Measurements from ENCODE around the gene CACNA1G.

Gene CACNA1G

GRCh38 chr17:50570032-50570431 lies 9.5 kb downstream of the CACNA1G start:
- Histone ChIP-seq H2BK15ac (ENCODE audit: low read length) (no peak overlapping the region), H3K4me1 (ENCODE audit: control insufficient read depth in 2 of 2, insufficient read depth in 1 of 2, low read depth in 1 of 2, low read length in 2 of 2) (peaks cover 33 to 35% of the 10 kb centered on the region in 2 donors), H3K27me3 (ENCODE audit: control insufficient read depth in 3 of 3, insufficient read depth in 3 of 3, low read depth in 1 of 3, low read length in 3 of 3) (no peaks in the 10 kb centered on the region), H3K18ac (ENCODE audit: low read length) (peak overlapping the region; percentile 92), H2AFZ (ENCODE audit: low read length) (no peak overlapping the region), H3K23ac (ENCODE audit: low read depth, low read length, poor library complexity) (no peak overlapping the region), H4K91ac (ENCODE audit: low read depth, low read length, poor library complexity) (no peak overlapping the region), H3K79me1 (ENCODE audit: low read depth, low read length) (no peaks in the 10 kb centered on the region), H3K4me3 (ENCODE audit: low read length in 2 of 2) (no peak overlapping the region), H3K4me2 (ENCODE audit: insufficient read depth, low read length, poor library complexity, severe bottlenecking) (no peak overlapping the region), H2AK5ac (ENCODE audit: low read depth, low read length) (peak overlapping the region; percentile 57), H3K9me3 (replicated peaks in 1 of 2; ENCODE audit: control insufficient read depth in 2 of 2, insufficient read depth in 1 of 2, low read depth in 1 of 2, low read length in 2 of 2) (no peaks in the 10 kb centered on the region), H2BK5ac (ENCODE audit: low read length) (no peak overlapping the region), H3K4ac (ENCODE audit: low read length) (no peak overlapping the region), H2BK120ac (ENCODE audit: low read depth, low read length) (no peak overlapping the region), H3K27ac (replicated peaks; ENCODE audit: low read length) (no peak overlapping the region), H3K36me3 (replicated peaks in 1 of 2; ENCODE audit: control insufficient read depth in 2 of 2, insufficient read depth in 2 of 2, low read length in 2 of 2) (no peaks in the 10 kb centered on the region), H4K8ac (ENCODE audit: low read depth, low read length) (no peak overlapping the region), H3K9ac (ENCODE audit: low read depth, low read length, poor library complexity) (peak overlapping the region; percentile 85), H3K14ac (ENCODE audit: low read length) (no peak overlapping the region), H2BK12ac (ENCODE audit: low read length) (no peak overlapping the region)
- DNase-seq (ENCODE audit: low spot score): no peak
- WGBS, 2 donors (ENCODE audit: extremely low coverage in 2 of 2, insufficient read length in 2 of 2, insufficient replicate concordance in 1 of 2): no CpG with 5 or more reads among the region's 8 CpGs

DNA sequence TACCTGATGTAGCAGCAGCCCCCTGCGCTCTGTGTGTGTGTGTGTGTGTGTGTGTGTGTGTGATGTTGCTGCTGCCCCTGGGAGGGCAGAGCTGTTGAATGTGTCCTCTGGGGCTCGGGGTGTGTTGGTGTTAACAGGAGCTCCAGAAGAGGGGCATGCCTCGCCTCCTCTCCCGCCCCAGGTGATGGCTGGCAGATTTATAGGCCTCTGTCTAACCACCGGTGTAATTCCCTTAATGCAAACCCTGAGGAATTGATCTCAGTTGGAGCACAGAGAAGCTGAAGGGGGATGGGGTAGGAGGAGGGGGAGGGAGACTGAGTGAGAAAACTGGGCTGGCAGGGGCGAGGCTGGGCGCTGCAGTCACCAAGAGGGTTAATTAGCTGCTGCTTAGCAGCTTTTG lies 10.0 kb downstream of the CACNA1G start:
- Histone ChIP-seq H3K9ac (ENCODE audit: low read depth, low read length, poor library complexity) (peak overlapping the region; percentile 85), H2BK5ac (ENCODE audit: low read length) (no peak overlapping the region), H2BK120ac (ENCODE audit: low read depth, low read length) (no peak overlapping the region), H3K4me1 (ENCODE audit: control insufficient read depth in 2 of 2, insufficient read depth in 1 of 2, low read depth in 1 of 2, low read length in 2 of 2) (peaks cover 29 to 30% of the 10 kb centered on the region in 2 donors), H2AFZ (ENCODE audit: low read length) (no peak overlapping the region), H3K9me3 (replicated peaks in 1 of 2; ENCODE audit: control insufficient read depth in 2 of 2, insufficient read depth in 1 of 2, low read depth in 1 of 2, low read length in 2 of 2) (no peaks in the 10 kb centered on the region), H2BK12ac (ENCODE audit: low read length) (no peak overlapping the region), H3K79me1 (ENCODE audit: low read depth, low read length) (no peaks in the 10 kb centered on the region), H3K18ac (ENCODE audit: low read length) (peak overlapping the region; percentile 92), H3K23ac (ENCODE audit: low read depth, low read length, poor library complexity) (no peak overlapping the region), H3K4me2 (ENCODE audit: insufficient read depth, low read length, poor library complexity, severe bottlenecking) (no peak overlapping the region), H3K4me3 (ENCODE audit: low read length in 2 of 2) (no peak overlapping the region), H3K27me3 (ENCODE audit: control insufficient read depth in 3 of 3, insufficient read depth in 3 of 3, low read depth in 1 of 3, low read length in 3 of 3) (no peaks in the 10 kb centered on the region), H4K8ac (ENCODE audit: low read depth, low read length) (no peak overlapping the region), H3K36me3 (replicated peaks in 1 of 2; ENCODE audit: control insufficient read depth in 2 of 2, insufficient read depth in 2 of 2, low read length in 2 of 2) (no peaks in the 10 kb centered on the region), H3K27ac (replicated peaks; ENCODE audit: low read length) (no peak overlapping the region), H3K14ac (ENCODE audit: low read length) (no peak overlapping the region), H2AK5ac (ENCODE audit: low read depth, low read length) (peak overlapping the region; percentile 57), H4K91ac (ENCODE audit: low read depth, low read length, poor library complexity) (no peak overlapping the region), H3K4ac (ENCODE audit: low read length) (no peak overlapping the region), H2BK15ac (ENCODE audit: low read length) (no peak overlapping the region)
- no peak for DNase-seq (ENCODE audit: low spot score)
- no CpG with 5 or more reads among the region's 7 CpGs for WGBS, 2 donors (ENCODE audit: extremely low coverage in 2 of 2, insufficient read length in 2 of 2, insufficient replicate concordance in 1 of 2)

DNA sequence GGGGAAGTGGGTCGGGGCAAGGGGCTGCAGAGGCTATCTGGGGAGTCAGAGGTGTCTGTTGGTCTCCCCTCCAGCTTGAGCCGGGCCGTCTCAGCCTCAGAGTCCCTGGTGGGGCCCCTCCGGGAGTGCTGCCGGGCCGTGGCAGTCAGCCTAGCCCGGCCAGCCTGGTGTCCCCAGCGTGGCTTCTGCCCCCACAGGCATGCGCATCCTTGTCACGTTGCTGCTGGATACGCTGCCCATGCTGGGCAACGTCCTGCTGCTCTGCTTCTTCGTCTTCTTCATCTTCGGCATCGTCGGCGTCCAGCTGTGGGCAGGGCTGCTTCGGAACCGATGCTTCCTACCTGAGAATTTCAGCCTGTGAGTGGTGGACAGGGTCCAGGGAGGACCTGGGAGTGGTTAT lies 11.2 kb downstream of the CACNA1G start:
- no peak overlapping the region for H3K4ac ChIP-seq (ENCODE audit: low read length)
- H3K9ac ChIP-seq (ENCODE audit: low read depth, low read length, poor library complexity): peak overlapping the region; percentile 84
- peak overlapping the region; percentile 87 for H2BK15ac ChIP-seq (ENCODE audit: low read length)
- H3K27me3 ChIP-seq (ENCODE audit: control insufficient read depth in 3 of 3, insufficient read depth in 3 of 3, low read depth in 1 of 3, low read length in 3 of 3): no peaks in the 10 kb centered on the region
- H3K14ac ChIP-seq (ENCODE audit: low read length): no peak overlapping the region
- H3K18ac ChIP-seq (ENCODE audit: low read length): peak overlapping the region; percentile 79
- no peak overlapping the region for H2AFZ ChIP-seq (ENCODE audit: low read length)
- H3K4me2 ChIP-seq (ENCODE audit: insufficient read depth, low read length, poor library complexity, severe bottlenecking): no peak overlapping the region
- no peak overlapping the region for H2BK5ac ChIP-seq (ENCODE audit: low read length)
- H2BK120ac ChIP-seq (ENCODE audit: low read depth, low read length): no peak overlapping the region
- peak overlapping the region; percentile 45 for H2AK5ac ChIP-seq (ENCODE audit: low read depth, low read length)
- H3K4me1 ChIP-seq (ENCODE audit: control insufficient read depth in 2 of 2, insufficient read depth in 1 of 2, low read depth in 1 of 2, low read length in 2 of 2): peaks cover 19% of the 10 kb centered on the region in 2 donors
- H4K8ac ChIP-seq (ENCODE audit: low read depth, low read length): no peak overlapping the region
- DNase-seq (ENCODE audit: low spot score): no peak
- H3K23ac ChIP-seq (ENCODE audit: low read depth, low read length, poor library complexity): peak overlapping the region; percentile 49
- H2BK12ac ChIP-seq (ENCODE audit: low read length): peak overlapping the region; percentile 85
- WGBS, 2 donors (ENCODE audit: extremely low coverage in 2 of 2, insufficient read length in 2 of 2, insufficient replicate concordance in 1 of 2): no CpG with 5 or more reads among the region's 19 CpGs
- H3K4me3 ChIP-seq (ENCODE audit: low read length in 2 of 2): no peak overlapping the region
- no peak overlapping the region for H4K91ac ChIP-seq (ENCODE audit: low read depth, low read length, poor library complexity)
- no peaks in the 10 kb centered on the region for H3K79me1 ChIP-seq (ENCODE audit: low read depth, low read length)
- no peak overlapping the region for H3K27ac ChIP-seq (replicated peaks; ENCODE audit: low read length)
- no peaks in the 10 kb centered on the region for H3K9me3 ChIP-seq (replicated peaks in 1 of 2; ENCODE audit: control insufficient read depth in 2 of 2, insufficient read depth in 1 of 2, low read depth in 1 of 2, low read length in 2 of 2)
- no peaks in the 10 kb centered on the region for H3K36me3 ChIP-seq (replicated peaks in 1 of 2; ENCODE audit: control insufficient read depth in 2 of 2, insufficient read depth in 2 of 2, low read length in 2 of 2)

DNA sequence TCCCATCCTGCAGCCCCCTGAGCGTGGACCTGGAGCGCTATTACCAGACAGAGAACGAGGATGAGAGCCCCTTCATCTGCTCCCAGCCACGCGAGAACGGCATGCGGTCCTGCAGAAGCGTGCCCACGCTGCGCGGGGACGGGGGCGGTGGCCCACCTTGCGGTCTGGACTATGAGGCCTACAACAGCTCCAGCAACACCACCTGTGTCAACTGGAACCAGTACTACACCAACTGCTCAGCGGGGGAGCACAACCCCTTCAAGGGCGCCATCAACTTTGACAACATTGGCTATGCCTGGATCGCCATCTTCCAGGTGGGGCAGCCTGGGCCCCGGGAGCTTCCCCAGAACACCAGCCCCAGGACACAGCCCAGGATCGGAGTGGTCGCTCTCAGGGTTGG lies 12.0 kb downstream of the CACNA1G start:
- Histone ChIP-seq H3K36me3 (replicated peaks in 1 of 2; ENCODE audit: control insufficient read depth in 2 of 2, insufficient read depth in 2 of 2, low read length in 2 of 2) (no peaks in the 10 kb centered on the region), H3K27me3 (ENCODE audit: control insufficient read depth in 3 of 3, insufficient read depth in 3 of 3, low read depth in 1 of 3, low read length in 3 of 3) (no peaks in the 10 kb centered on the region), H4K91ac (ENCODE audit: low read depth, low read length, poor library complexity) (no peak overlapping the region), H3K14ac (ENCODE audit: low read length) (no peak overlapping the region), H3K9ac (ENCODE audit: low read depth, low read length, poor library complexity) (no peak overlapping the region), H3K4me3 (ENCODE audit: low read length in 2 of 2) (no peak overlapping the region), H2BK12ac (ENCODE audit: low read length) (no peak overlapping the region), H2AK5ac (ENCODE audit: low read depth, low read length) (no peak overlapping the region), H3K79me1 (ENCODE audit: low read depth, low read length) (no peaks in the 10 kb centered on the region), H3K4ac (ENCODE audit: low read length) (no peak overlapping the region), H3K4me2 (ENCODE audit: insufficient read depth, low read length, poor library complexity, severe bottlenecking) (no peak overlapping the region), H4K8ac (ENCODE audit: low read depth, low read length) (no peak overlapping the region), H3K18ac (ENCODE audit: low read length) (peak overlapping the region; percentile 41), H2BK120ac (ENCODE audit: low read depth, low read length) (no peak overlapping the region), H3K27ac (replicated peaks; ENCODE audit: low read length) (no peak overlapping the region), H3K23ac (ENCODE audit: low read depth, low read length, poor library complexity) (no peak overlapping the region), H2BK5ac (ENCODE audit: low read length) (no peak overlapping the region), H3K4me1 (ENCODE audit: control insufficient read depth in 2 of 2, insufficient read depth in 1 of 2, low read depth in 1 of 2, low read length in 2 of 2) (peaks cover 13 to 19% of the 10 kb centered on the region in 2 donors), H2BK15ac (ENCODE audit: low read length) (peak overlapping the region; percentile 34), H3K9me3 (replicated peaks in 1 of 2; ENCODE audit: control insufficient read depth in 2 of 2, insufficient read depth in 1 of 2, low read depth in 1 of 2, low read length in 2 of 2) (peaks cover 0 to 3% of the 10 kb centered on the region in 2 donors), H2AFZ (ENCODE audit: low read length) (no peak overlapping the region)
- no peak for DNase-seq (ENCODE audit: low spot score)
- WGBS, 2 donors (ENCODE audit: extremely low coverage in 2 of 2, insufficient read length in 2 of 2, insufficient replicate concordance in 1 of 2): no CpG with 5 or more reads among the region's 20 CpGs

All from neuronal stem cell (in vitro differentiated cells).